Endothelial cell of umbilical vein (primary cell): ENCODE measurements around the gene NUB1. TPM values are rescaled to one million over a fixed set of nuclear protein-coding genes. Genes with fewer than 3 reads are reported as not detected.

Source experiments
- BruUV-seq: library from RNA; stranded (reverse); fragments of 400-500 nt; replicated peaks from 2 replicates; lab custom pipeline; 2021; lab: Mats Ljungman, UMichigan
- CTCF ChIA-PET: fragments of 300-600, 350-600 bp; sonication (Branson Sonifier 250); formaldehyde crosslinking; loops from one replicate; lab custom pipeline; 2021; ENCODE audit warnings: antibody characterized with exemption, inconsistent platforms; lab: Charles Lee
- POLR2A ChIA-PET: fragments of 300-600, 350-600 bp; sonication (Branson Sonifier 250); formaldehyde crosslinking; loops from one replicate; lab custom pipeline; 2021; ENCODE audit warnings: antibody characterized with exemption, inconsistent platforms; lab: Charles Lee
- DNase-seq: peaks from one replicate; pipeline ENCODE4 v3.0.0-alpha.2; 2011; ENCODE audit warnings: low read depth, low spot score
- FAIRE-seq: peaks from 2 replicates; lab custom pipeline; 2011; peaks lifted over from hg19 to GRCh38; lab: Jason Lieb, UNC
- H2AFZ ChIP-seq: 2 replicates; pipeline ENCODE4 v1.6.0; 2012; ENCODE audit warnings: low read depth, low read length, control low read depth, inconsistent platforms
- H3K27ac ChIP-seq: 2 replicates; pipeline ENCODE4 v1.5.1; 2011; ENCODE audit warnings: low read depth, mild to moderate bottlenecking, control low read depth, low read length, moderate library complexity; ENCODE audit not compliant: insufficient read depth
- H3K27me3 ChIP-seq, 2 experiments: 2 replicates each; pipeline versions ENCODE4 v1.6.0 to v1.6.1; 2011; ENCODE audit warnings: low read length in 2 of 2, mixed read lengths in 1 of 2; ENCODE audit not compliant: control insufficient read depth in 2 of 2, insufficient read depth in 2 of 2
- H3K36me3 ChIP-seq, 2 experiments: 2 replicates in 1 of 2; 3 replicates in 1 of 2; pipeline ENCODE4 v1.5.1; 2011; ENCODE audit warnings: low read length in 2 of 2, mild to moderate bottlenecking in 1 of 2, moderate library complexity in 1 of 2; ENCODE audit not compliant: control insufficient read depth in 2 of 2, insufficient read depth in 2 of 2; ENCODE audit errors: extremely low read depth in 1 of 2
- H3K4me1 ChIP-seq: 3 replicates; pipeline ENCODE4 v1.5.1; 2011; ENCODE audit warnings: mild to moderate bottlenecking, low read length; ENCODE audit not compliant: control insufficient read depth, insufficient read depth; ENCODE audit errors: extremely low read depth
- H3K4me2 ChIP-seq: 2 replicates; pipeline ENCODE4 v1.6.1; 2011; ENCODE audit warnings: low read length, control low read depth, mixed read lengths; ENCODE audit not compliant: insufficient read depth
- H3K4me3 ChIP-seq, 3 experiments: fragments of 200-600 bp in 1 of 3; sonication (generic), shearing (Covaris generic) in 1 of 3; replicated peaks in 1 of 3; 2 replicates each; pipeline ENCODE4 v1.5.1; 2011 to 2016; ENCODE audit warnings: control low read depth in 3 of 3, low read length in 3 of 3, mild to moderate bottlenecking in 2 of 3, inconsistent platforms in 1 of 3, low read depth in 1 of 3, moderate library complexity in 1 of 3; ENCODE audit not compliant: insufficient read depth in 1 of 3
- H3K79me2 ChIP-seq: 2 replicates; pipeline ENCODE4 v1.6.0; 2012; ENCODE audit warnings: low read length, inconsistent platforms; ENCODE audit not compliant: control insufficient read depth, insufficient read depth
- H3K9ac ChIP-seq: replicated peaks from 2 replicates; pipeline ENCODE3; 2011; ENCODE audit warnings: low read length, control low read depth; ENCODE audit not compliant: insufficient read depth; ENCODE audit errors: extremely low read depth
- H3K9me1 ChIP-seq: replicated peaks from 3 replicates; pipeline ENCODE4 v1.6.0; 2011; ENCODE audit warnings: mild to moderate bottlenecking, low read length; ENCODE audit not compliant: control insufficient read depth, insufficient read depth; ENCODE audit errors: extremely low read depth
- H3K9me3 ChIP-seq: replicated peaks from 2 replicates; pipeline ENCODE4 v1.5.1; 2012; ENCODE audit warnings: low read length, inconsistent platforms; ENCODE audit not compliant: control insufficient read depth, insufficient read depth
- H4K20me1 ChIP-seq: replicated peaks from 2 replicates; pipeline ENCODE3; 2011; ENCODE audit warnings: mild to moderate bottlenecking, low read length; ENCODE audit not compliant: control insufficient read depth, insufficient read depth; ENCODE audit errors: extremely low read depth
- CTCF ChIP-seq, 2 donors: IDR thresholded peaks; 1 replicate in 1 of 2; 2 replicates in 1 of 2; pipeline ENCODE4 v1.5.1; 2011; ENCODE audit warnings: low read length in 2 of 2, mild to moderate bottlenecking in 2 of 2, moderate library complexity in 2 of 2, control low read depth in 1 of 2, inconsistent platforms in 1 of 2, low read depth in 1 of 2; ENCODE audit not compliant: insufficient read depth in 1 of 2; ENCODE audit errors: extremely low read depth in 1 of 2
- EZH2 ChIP-seq: IDR thresholded peaks from 2 replicates; pipeline ENCODE4 v1.6.1; 2012; ENCODE audit warnings: borderline replicate concordance, low read depth, mild to moderate bottlenecking, moderate library complexity, low read length, inconsistent platforms; ENCODE audit not compliant: severe bottlenecking
- FOS ChIP-seq: IDR thresholded peaks from 2 replicates; pipeline ENCODE4 v1.6.1; 2011; ENCODE audit warnings: mild to moderate bottlenecking, low read length, moderate library complexity, borderline replicate concordance; ENCODE audit not compliant: insufficient read depth
- GATA2 ChIP-seq: IDR thresholded peaks from 2 replicates; pipeline ENCODE4 v1.7.0; 2011; ENCODE audit warnings: low read depth, mild to moderate bottlenecking, moderate library complexity, mixed read lengths, low read length; ENCODE audit not compliant: insufficient read length, insufficient read depth
- JUN ChIP-seq: IDR thresholded peaks from 2 replicates; pipeline ENCODE4 v1.6.1; 2011; ENCODE audit warnings: borderline replicate concordance, low read depth; ENCODE audit not compliant: insufficient read length, insufficient read depth
- MAX ChIP-seq: IDR thresholded peaks from 2 replicates; pipeline ENCODE4 v1.6.1; 2011; ENCODE audit not compliant: insufficient read depth, insufficient read length
- MYC ChIP-seq: IDR thresholded peaks from one replicate; pipeline ENCODE4 v1.6.1; 2011; ENCODE audit warnings: mild to moderate bottlenecking, low read depth, low read length
- POLR2A ChIP-seq: IDR thresholded peaks from 2 replicates; pipeline ENCODE4 v1.6.1; 2012; ENCODE audit warnings: low read depth, mild to moderate bottlenecking, control low read depth, low read length
- POLR2AphosphoS5 ChIP-seq: IDR thresholded peaks from 2 replicates; pipeline ENCODE4 v1.6.1; 2012; ENCODE audit warnings: low read depth, mild to moderate bottlenecking, control low read depth, low read length, moderate library complexity; ENCODE audit not compliant: insufficient read depth
- dilution Hi-C: fragments of 300-500 bp; cut with MboI; formaldehyde crosslinking; loops from one replicate; pipeline ENCODE4 v1.15.0; 2019; ENCODE audit warnings: low sequenced_read_pairs; ENCODE audit not compliant: extremely low pct_ligation_motif_present
- intact Hi-C: fragments of 100-400 bp; cut with micrococcal nuclease; formaldehyde crosslinking; loops from one replicate; pipeline ENCODE4 v1.10.0; 2022
- polyA plus RNA-seq, 4 experiments: library from polyadenylated mRNA; depleted of rRNA in 3 of 4; stranded (reverse) in 3 of 4; unstranded in 1 of 4; fragments of >200 nt; gene quantifications; 2 replicates each; pipeline versions ENCODE4 v1.2.1 to v1.2.3, GENCODE V29; 2011 to 2012; ENCODE audit warnings: missing spikeins in 1 of 4
- total RNA-seq: library from RNA; stranded (reverse); gene quantifications from 2 replicates; pipeline ENCODE4 v1.2.3, GENCODE V29; 2021

The NUB1 gene
- total and polyA plus RNA-seq, 2 donors (not counting 3 experiments of a cell fraction or from before 2014, with no cell fraction given) = 28.0 to 46.2 TPM

GRCh38 chr7:151292850-151293249 lies 48.8 kb upstream of the NUB1 start:
- BruUV-seq = no TSS peak
- no peaks in the 10 kb centered on the region for H3K79me2 ChIP-seq
- TF ChIP-seq EZH2 = no peak
- TF ChIP-seq CTCF (IDR thresholded peaks at IDR 0.05; ENCODE audit: extremely low read depth in 1 of 2, insufficient read depth in 1 of 2, low read depth in 1 of 2, low read length in 2 of 2) = no peak
- no peak for TF ChIP-seq FOS
- TF ChIP-seq POLR2A = no peak
- no peak for TF ChIP-seq POLR2AphosphoS5
- TF ChIP-seq MYC = no peak
- TF ChIP-seq JUN = no peak
- TF ChIP-seq MAX = no peak
- TF ChIP-seq GATA2 = no peak
- no peaks in the 10 kb centered on the region for H4K20me1 ChIP-seq
- no peaks in the 10 kb centered on the region for H3K9me3 ChIP-seq
- no peak overlapping the region for H2AFZ ChIP-seq
- DNase-seq (no peak), FAIRE-seq (no peak)
- no peaks in the 10 kb centered on the region for H3K9me1 ChIP-seq
- ChIA-PET CTCF (interaction anchor here (1.7 kb wide), 1 partner anchor 49 kb away, joined by 5 read pairs; no protein-coding TSS in a partner anchor), POLR2A (no interaction called here)
- intact Hi-C loops (no loop called here), dilution Hi-C loops (no loop called here)
- H3K27me3 ChIP-seq = peaks cover 10 to 19% of the 10 kb centered on the region in 2 experiments
- H3K4me2 ChIP-seq = no peak overlapping the region
- H3K4me1 ChIP-seq = no peaks in the 10 kb centered on the region
- no peak overlapping the region for H3K4me3 ChIP-seq
- H3K27ac ChIP-seq = no peak overlapping the region
- H3K9ac ChIP-seq = no peak overlapping the region
- no peaks in the 10 kb centered on the region for H3K36me3 ChIP-seq
